Measurements from ENCODE around the gene SLC16A12. TPM values are rescaled to one million over a fixed set of nuclear protein-coding genes. Genes with fewer than 3 reads are reported as not detected.

SLC16A12 gene
- total RNA-seq, 1 experiment from 2014 or later = 0.26 TPM

GRCh38 chr10:89515031-89515841 is 20.2 kb downstream of the SLC16A12 start:
- peak; percentile 92 for DNase-seq (ENCODE audit: low read depth)

- no peak for DNase-seq (ENCODE audit: low read depth)
These were observed 22.2 kb downstream of the SLC16A12 start for GRCh38 chr10:89513206-89513605.

GRCh38 chr10:89505640-89506275 is 29.6 kb downstream of the SLC16A12 start:
- no peak for DNase-seq (ENCODE audit: low read depth)

- no peak for DNase-seq (ENCODE audit: low read depth)
These were observed 30.7 kb downstream of the SLC16A12 start for GRCh38 chr10:89504691-89505090.

GRCh38 chr10:89503652-89504370 is 31.6 kb downstream of the SLC16A12 start:
- no peak for DNase-seq (ENCODE audit: low read depth)

GRCh38 chr10:89503151-89503550 is 32.2 kb downstream of the SLC16A12 start:
- DNase-seq (ENCODE audit: low read depth) = no peak

GRCh38 chr10:89502549-89502948 is 32.8 kb downstream of the SLC16A12 start:
- peak; percentile 52 for DNase-seq (ENCODE audit: low read depth)

GRCh38 chr10:89494575-89494974 is 40.8 kb downstream of the SLC16A12 start:
- DNase-seq (ENCODE audit: low read depth) = no peak

GRCh38 chr10:89494068-89494467 is 41.3 kb downstream of the SLC16A12 start:
- DNase-seq (ENCODE audit: low read depth) = no peak

GRCh38 chr10:89491932-89492331 is 43.5 kb downstream of the SLC16A12 start:
- DNase-seq (ENCODE audit: low read depth) = no peak

GRCh38 chr10:89490596-89491335 is 44.6 kb downstream of the SLC16A12 start:
- no peak for DNase-seq (ENCODE audit: low read depth)

GRCh38 chr10:89482256-89482655 is 53.1 kb downstream of the SLC16A12 start:
- DNase-seq (ENCODE audit: low read depth) = no peak

GRCh38 chr10:89481662-89482061 is 53.7 kb downstream of the SLC16A12 start:
- DNase-seq (ENCODE audit: low read depth) = peak; percentile 62

GRCh38 chr10:89479771-89480446 is 55.5 kb downstream of the SLC16A12 start:
- no peak for DNase-seq (ENCODE audit: low read depth)

- no peak for DNase-seq (ENCODE audit: low read depth)
These were observed 56.4 kb downstream of the SLC16A12 start for GRCh38 chr10:89478739-89479654.

- no peak for DNase-seq (ENCODE audit: low read depth)
These were observed 57.2 kb downstream of the SLC16A12 start for GRCh38 chr10:89478085-89478738.

GRCh38 chr10:89476150-89476549 is 59.2 kb downstream of the SLC16A12 start:
- no peak for DNase-seq (ENCODE audit: low read depth)

GRCh38 chr10:89475591-89475998 is 59.8 kb downstream of the SLC16A12 start:
- no peak for DNase-seq (ENCODE audit: low read depth)

GRCh38 chr10:89475125-89475524 is 60.3 kb downstream of the SLC16A12 start:
- no peak for DNase-seq (ENCODE audit: low read depth)
